ENCODE results near the gene NSMCE1. TPM values are rescaled to one million over a fixed set of nuclear protein-coding genes. Genes with fewer than 3 reads are reported as not detected.

Gene NSMCE1
- total and polyA plus RNA-seq, 7 experiments from 2014 or later = 45.5 to 220 (median 71.7) TPM

DNA sequence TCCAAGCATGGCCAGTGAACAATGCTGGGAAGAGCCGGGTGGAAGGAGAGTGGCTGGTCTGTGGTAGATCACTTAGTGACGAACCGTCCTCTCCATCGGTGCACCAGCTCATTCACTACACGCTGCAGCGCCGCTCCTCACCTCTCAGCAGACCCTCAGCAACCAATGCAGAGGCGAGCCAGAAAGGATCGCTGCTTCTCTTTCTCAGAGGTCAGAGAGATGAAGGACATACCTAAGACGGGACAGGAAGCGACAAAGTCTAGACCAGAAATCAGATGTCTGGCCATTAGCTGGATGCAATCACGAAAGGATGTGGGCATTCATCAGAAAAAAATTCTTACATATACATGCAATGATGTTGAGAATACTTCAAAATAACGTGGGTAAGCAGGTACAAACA, 26.9 kb downstream of the NSMCE1 start:
- H3K4me1 Mint-ChIP-seq = peaks cover 60 to 92% (median 84%) of the 10 kb centered on the region in 7 donors
- H3K4me3 Mint-ChIP-seq = peak overlapping the region in 2 of 10 donors; percentile 39 to 61
- H3K9me3 Mint-ChIP-seq = peaks cover 0 to 1% (median 0%) of the 10 kb centered on the region in 11 donors
- ChIA-PET CTCF (no interaction called here), POLR2A (interaction anchor here (1.5 to 16.3 kb wide), 4 partner anchors 11 to 129 kb away, joined by 4 to 196 read pairs (median 82); partner anchors contain the start of gene NSMCE1)
- Histone ChIP-seq H3K4me3 (ENCODE audit: low read length) (no peak overlapping the region), H3K9me3 (ENCODE audit: control insufficient read depth in 2 of 3, low read length in 3 of 3) (no peaks in the 10 kb centered on the region), H3K27ac (ENCODE audit: low read depth, low read length) (no peak overlapping the region), H3K36me3 (ENCODE audit: control insufficient read depth in 2 of 3, insufficient read depth in 3 of 3, low read length in 3 of 3) (no peaks in the 10 kb centered on the region), H3K4me1 (ENCODE audit: control insufficient read depth in 2 of 2, insufficient read depth in 2 of 2, low read length in 2 of 2) (peaks cover 20 to 39% of the 10 kb centered on the region in 2 donors), H3K27me3 (ENCODE audit: control insufficient read depth in 2 of 2, insufficient read depth in 2 of 2, low read length in 2 of 2) (no peaks in the 10 kb centered on the region)
- peaks cover 0 to 33% (median 8%) of the 10 kb centered on the region in 5 donors for H3K36me3 Mint-ChIP-seq
- ATAC-seq = no peak
- no peaks in the 10 kb centered on the region for H3K27me3 Mint-ChIP-seq
- peak overlapping the region in 8 of 9 donors; percentile 56 to 99 (median 86) for H3K27ac Mint-ChIP-seq
- DNase-seq = peak in 1 of 9 donors; percentile 16
- intact Hi-C loops (cut with micrococcal nuclease) = no loop called here

DNA sequence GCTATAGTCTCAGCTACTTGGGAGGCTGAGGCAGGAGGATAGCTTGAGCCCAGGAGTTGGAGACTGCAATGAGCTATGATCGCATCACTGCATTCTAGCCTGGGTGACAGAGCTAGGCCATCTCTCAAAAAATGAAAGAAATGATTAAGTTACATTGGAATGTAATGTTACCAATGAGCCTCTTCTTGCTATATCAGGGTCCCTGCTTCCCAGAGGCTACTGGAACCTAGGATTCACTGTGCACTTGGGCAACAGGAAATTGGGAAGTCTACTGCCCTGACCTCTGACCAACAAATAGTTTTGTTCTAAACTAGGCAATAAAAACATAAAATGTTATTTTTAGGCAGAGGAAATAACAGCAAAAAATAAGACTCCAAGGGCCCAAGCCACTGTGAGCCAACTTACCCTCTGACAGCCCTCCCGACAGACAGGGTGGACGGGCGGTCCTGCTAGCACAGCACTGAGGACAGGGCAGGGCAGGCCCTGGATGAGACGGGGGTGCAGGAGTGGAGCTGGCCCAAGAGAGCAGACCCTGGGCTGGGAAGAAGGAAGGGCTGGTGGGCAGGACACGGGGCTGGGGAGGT, 27.5 kb downstream of the NSMCE1 start:
- ATAC-seq (no peak), DNase-seq (peak in 1 of 9 donors; percentile 17)
- Mint-ChIP-seq H3K27me3 (no peaks in the 10 kb centered on the region), H3K27ac (peak overlapping the region in 7 of 9 donors; percentile 79 to 100 (median 98)), H3K36me3 (peaks cover 0 to 31% (median 6%) of the 10 kb centered on the region in 5 donors), H3K4me3 (no peak overlapping the region), H3K4me1 (peaks cover 61 to 89% (median 82%) of the 10 kb centered on the region in 7 donors), H3K9me3 (peaks cover 0 to 1% (median 0%) of the 10 kb centered on the region in 11 donors)
- no peak overlapping the region for H3K27ac ChIP-seq (ENCODE audit: low read depth, low read length)
- no peaks in the 10 kb centered on the region for H3K36me3 ChIP-seq (ENCODE audit: control insufficient read depth in 2 of 3, insufficient read depth in 3 of 3, low read length in 3 of 3)
- H3K9me3 ChIP-seq (ENCODE audit: control insufficient read depth in 2 of 3, low read length in 3 of 3) = no peaks in the 10 kb centered on the region
- H3K4me1 ChIP-seq (ENCODE audit: control insufficient read depth in 2 of 2, insufficient read depth in 2 of 2, low read length in 2 of 2) = peaks cover 26 to 45% of the 10 kb centered on the region in 2 donors
- H3K4me3 ChIP-seq (ENCODE audit: low read length) = no peak overlapping the region
- H3K27me3 ChIP-seq (ENCODE audit: control insufficient read depth in 2 of 2, insufficient read depth in 2 of 2, low read length in 2 of 2) = no peaks in the 10 kb centered on the region
- CTCF ChIA-PET = no interaction called here
- intact Hi-C loops (cut with micrococcal nuclease) = no loop called here
- POLR2A ChIA-PET = interaction anchor here (0.5 to 16.3 kb wide), 7 partner anchors 12 to 130 kb away, joined by 3 to 196 read pairs (median 10); partner anchors contain the start of genes KDM8 and NSMCE1

DNA sequence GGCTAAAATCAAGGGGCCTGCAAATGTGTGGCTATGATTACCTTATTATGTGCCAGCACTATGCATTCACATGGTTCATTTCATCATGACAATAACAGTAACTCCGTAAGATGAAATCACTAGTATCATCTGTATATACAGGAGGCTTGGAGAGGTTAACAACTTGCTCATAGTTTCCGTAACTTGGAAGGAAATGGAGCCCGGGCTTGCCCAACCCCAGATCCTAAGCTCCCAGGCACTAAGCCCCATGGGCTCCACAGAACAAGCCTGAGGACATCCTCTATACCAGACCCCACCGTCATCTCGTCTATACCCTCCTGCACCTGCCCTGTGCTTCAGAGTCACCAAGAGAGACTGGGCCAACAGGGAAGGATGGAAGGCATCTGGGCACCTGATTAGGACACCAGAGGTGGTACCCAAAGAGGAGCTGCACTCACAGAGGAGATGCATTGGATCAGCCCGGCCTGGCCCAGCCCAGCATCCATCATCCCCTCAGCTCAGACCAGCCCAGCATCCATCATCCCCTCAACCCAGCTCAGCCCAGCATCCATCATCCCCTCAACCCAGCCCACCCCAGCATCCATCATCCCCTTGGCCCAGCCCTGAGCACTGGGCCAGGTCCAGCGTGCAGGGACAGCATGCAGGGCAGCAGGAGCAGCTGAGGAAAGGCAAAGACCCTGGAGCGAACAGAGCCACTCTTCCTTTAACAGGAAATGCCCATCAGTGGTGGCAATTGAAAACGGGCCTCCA, 28.5 kb downstream of the NSMCE1 start:
- POLR2A ChIA-PET = interaction anchor here (0.5 to 16.3 kb wide), 10 partner anchors 13 to 131 kb away, joined by 3 to 196 read pairs (median 6); partner anchors contain the start of gene KDM8
- intact Hi-C loops (cut with micrococcal nuclease) = loop anchor here in 1 of 2 donors (5.0 kb wide), 1 partner anchor 1607 kb away; the partner anchor contains the start of gene TUFM
- H3K4me3 ChIP-seq (ENCODE audit: low read length) = no peak overlapping the region
- peak overlapping the region; percentile 97 for H3K27ac ChIP-seq (ENCODE audit: low read depth, low read length)
- CTCF ChIA-PET = interaction anchor here (0.7 to 7.3 kb wide), 5 partner anchors 9 to 127 kb away, joined by 3 to 59 read pairs (median 3); no protein-coding TSS in a partner anchor
- ATAC-seq = no peak
- peaks cover 0 to 1% (median 0%) of the 10 kb centered on the region in 11 donors for H3K9me3 Mint-ChIP-seq
- no peaks in the 10 kb centered on the region for H3K27me3 ChIP-seq (ENCODE audit: control insufficient read depth in 2 of 2, insufficient read depth in 2 of 2, low read length in 2 of 2)
- H3K27me3 Mint-ChIP-seq = no peaks in the 10 kb centered on the region
- no peaks in the 10 kb centered on the region for H3K36me3 ChIP-seq (ENCODE audit: control insufficient read depth in 2 of 3, insufficient read depth in 3 of 3, low read length in 3 of 3)
- DNase-seq = no peak
- peaks cover 70 to 91% (median 82%) of the 10 kb centered on the region in 7 donors for H3K4me1 Mint-ChIP-seq
- H3K9me3 ChIP-seq (ENCODE audit: control insufficient read depth in 2 of 3, low read length in 3 of 3) = no peaks in the 10 kb centered on the region
- peak overlapping the region in 2 of 10 donors; percentile 11 to 13 for H3K4me3 Mint-ChIP-seq
- peaks cover 0 to 24% (median under 1%) of the 10 kb centered on the region in 5 donors for H3K36me3 Mint-ChIP-seq
- peak overlapping the region; percentile 94 to 100 (median 99) for H3K27ac Mint-ChIP-seq
- H3K4me1 ChIP-seq (ENCODE audit: control insufficient read depth in 2 of 2, insufficient read depth in 2 of 2, low read length in 2 of 2) = peaks cover 36 to 53% of the 10 kb centered on the region in 2 donors

- no peak overlapping the region for H3K4me3 ChIP-seq (ENCODE audit: low read length)
- ChIA-PET CTCF (interaction anchor here (1.0 to 7.3 kb wide), 3 partner anchors 8 to 128 kb away, joined by 3 to 59 read pairs (median 3); no protein-coding TSS in a partner anchor), POLR2A (interaction anchor here (0.8 to 16.3 kb wide), 7 partner anchors 14 to 132 kb away, joined by 4 to 196 read pairs (median 6); partner anchors contain the start of gene NSMCE1)
- no peaks in the 10 kb centered on the region for H3K27me3 Mint-ChIP-seq
- peaks cover 46 to 59% of the 10 kb centered on the region in 2 donors for H3K4me1 ChIP-seq (ENCODE audit: control insufficient read depth in 2 of 2, insufficient read depth in 2 of 2, low read length in 2 of 2)
- no peak for DNase-seq
- H3K36me3 ChIP-seq (ENCODE audit: control insufficient read depth in 2 of 3, insufficient read depth in 3 of 3, low read length in 3 of 3) = no peaks in the 10 kb centered on the region
- intact Hi-C loops (cut with micrococcal nuclease) = loop anchor here in 1 of 2 donors (5.0 kb wide), 1 partner anchor 1608 kb away; the partner anchor contains the start of gene TUFM
- peak overlapping the region in 5 of 10 donors; percentile 7 to 69 (median 37) for H3K4me3 Mint-ChIP-seq
- H3K4me1 Mint-ChIP-seq = peaks cover 67 to 91% (median 85%) of the 10 kb centered on the region in 7 donors
- H3K27ac ChIP-seq (ENCODE audit: low read depth, low read length) = peak overlapping the region; percentile 97
- ATAC-seq = no peak
- no peaks in the 10 kb centered on the region for H3K27me3 ChIP-seq (ENCODE audit: control insufficient read depth in 2 of 2, insufficient read depth in 2 of 2, low read length in 2 of 2)
- H3K36me3 Mint-ChIP-seq = peaks cover 0 to 20% (median 0%) of the 10 kb centered on the region in 5 donors
- H3K9me3 ChIP-seq (ENCODE audit: control insufficient read depth in 2 of 3, low read length in 3 of 3) = no peaks in the 10 kb centered on the region
- H3K27ac Mint-ChIP-seq = peak overlapping the region; percentile 94 to 100 (median 99)
- H3K9me3 Mint-ChIP-seq = peaks cover 0 to 1% (median 0%) of the 10 kb centered on the region in 11 donors
Measured at GRCh38 chr16:27239026-27239425, 29.5 kb downstream of the NSMCE1 start.

DNA sequence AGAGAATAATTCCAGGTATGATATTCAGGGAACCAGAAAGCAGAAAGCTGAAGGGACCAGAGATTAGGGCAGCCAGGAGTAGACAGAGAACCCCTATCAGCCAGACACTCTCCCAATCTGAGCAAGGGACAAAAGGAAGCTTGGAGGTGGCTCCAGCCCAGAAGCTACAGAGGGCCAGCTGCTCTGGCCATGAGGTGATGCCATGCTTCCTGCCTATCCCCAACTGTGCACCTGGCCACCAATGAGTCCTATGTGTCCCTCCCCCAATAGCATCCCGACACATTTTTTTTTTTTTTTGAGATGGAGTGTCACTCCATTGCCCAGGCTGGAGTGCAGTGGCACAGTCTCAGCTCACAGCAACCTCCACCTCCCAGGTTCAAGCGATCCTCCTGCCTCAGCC, 30.0 kb downstream of the NSMCE1 start:
- ChIA-PET CTCF (interaction anchor here (7.3 to 9.5 kb wide), 2 partner anchors 80 to 128 kb away, joined by 59 to 107 read pairs; no protein-coding TSS in a partner anchor), POLR2A (interaction anchor here (1.0 to 16.3 kb wide), 6 partner anchors 15 to 132 kb away, joined by 4 to 196 read pairs (median 8); partner anchors contain the start of gene NSMCE1)
- Mint-ChIP-seq H3K9me3 (peaks cover 0 to 1% (median 0%) of the 10 kb centered on the region in 11 donors), H3K27ac (peak overlapping the region; percentile 94 to 100 (median 99)), H3K4me1 (peaks cover 63 to 91% (median 85%) of the 10 kb centered on the region in 7 donors), H3K27me3 (no peaks in the 10 kb centered on the region), H3K4me3 (peak overlapping the region; percentile 20 to 91 (median 79)), H3K36me3 (peaks cover 0 to 20% (median 0%) of the 10 kb centered on the region in 5 donors)
- intact Hi-C loops (cut with micrococcal nuclease) = loop anchor here in 1 of 2 donors (5.0 kb wide), 1 partner anchor 1609 kb away; the partner anchor contains the start of gene TUFM
- Histone ChIP-seq H3K27ac (ENCODE audit: low read depth, low read length) (peak overlapping the region; percentile 97), H3K4me3 (ENCODE audit: low read length) (no peak overlapping the region), H3K9me3 (ENCODE audit: control insufficient read depth in 2 of 3, low read length in 3 of 3) (no peaks in the 10 kb centered on the region), H3K27me3 (ENCODE audit: control insufficient read depth in 2 of 2, insufficient read depth in 2 of 2, low read length in 2 of 2) (no peaks in the 10 kb centered on the region), H3K36me3 (ENCODE audit: control insufficient read depth in 2 of 3, insufficient read depth in 3 of 3, low read length in 3 of 3) (no peaks in the 10 kb centered on the region), H3K4me1 (ENCODE audit: control insufficient read depth in 2 of 2, insufficient read depth in 2 of 2, low read length in 2 of 2) (peaks cover 51 to 61% of the 10 kb centered on the region in 2 donors)
- ATAC-seq = no peak
- no peak for DNase-seq
